ENCODE data around the gene KLK5.

DNA sequence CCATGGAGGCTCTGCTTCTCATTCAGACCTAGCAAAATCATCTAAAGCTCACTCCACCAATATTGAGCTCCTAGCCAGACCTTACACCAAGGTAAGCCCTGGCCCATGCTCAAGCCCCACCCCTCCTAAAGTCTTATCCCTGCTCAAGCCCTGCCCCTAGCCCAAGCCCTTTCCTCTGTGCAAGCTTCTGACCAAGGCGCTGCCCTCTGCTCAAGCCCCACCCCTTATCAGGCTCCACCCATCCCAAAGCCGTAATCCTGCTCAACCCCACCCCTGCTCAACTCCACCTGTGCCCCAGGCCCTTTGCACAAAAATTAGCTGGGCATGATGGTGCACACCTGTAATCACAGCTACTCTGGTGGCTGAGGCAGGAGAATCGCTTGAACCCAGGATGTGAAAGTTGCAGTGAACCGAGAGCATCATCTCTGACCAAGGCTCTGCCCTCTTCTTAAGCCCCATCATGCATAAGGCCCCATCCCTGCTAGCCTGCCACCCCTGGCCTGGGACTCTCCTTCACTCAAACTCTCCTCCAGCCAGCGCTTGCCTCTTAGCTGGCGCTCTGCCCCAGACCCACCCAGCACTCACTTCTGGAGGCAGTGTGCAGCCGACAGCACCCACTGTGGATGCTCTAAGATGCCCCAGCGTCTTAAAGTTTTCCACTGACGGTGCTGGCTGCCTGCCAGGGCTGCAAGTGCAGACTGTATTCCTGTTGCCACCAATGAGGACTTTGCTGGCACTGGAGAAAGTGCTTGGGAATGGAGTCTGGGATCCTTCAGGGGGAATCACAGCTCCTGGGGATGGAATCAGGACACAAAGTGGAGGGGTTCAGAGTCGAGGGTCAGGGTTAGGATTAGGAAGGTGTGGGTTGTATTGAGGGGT, 58.1 kb downstream of the KLK5 start:
- TF ChIP-seq, protein P1, sequence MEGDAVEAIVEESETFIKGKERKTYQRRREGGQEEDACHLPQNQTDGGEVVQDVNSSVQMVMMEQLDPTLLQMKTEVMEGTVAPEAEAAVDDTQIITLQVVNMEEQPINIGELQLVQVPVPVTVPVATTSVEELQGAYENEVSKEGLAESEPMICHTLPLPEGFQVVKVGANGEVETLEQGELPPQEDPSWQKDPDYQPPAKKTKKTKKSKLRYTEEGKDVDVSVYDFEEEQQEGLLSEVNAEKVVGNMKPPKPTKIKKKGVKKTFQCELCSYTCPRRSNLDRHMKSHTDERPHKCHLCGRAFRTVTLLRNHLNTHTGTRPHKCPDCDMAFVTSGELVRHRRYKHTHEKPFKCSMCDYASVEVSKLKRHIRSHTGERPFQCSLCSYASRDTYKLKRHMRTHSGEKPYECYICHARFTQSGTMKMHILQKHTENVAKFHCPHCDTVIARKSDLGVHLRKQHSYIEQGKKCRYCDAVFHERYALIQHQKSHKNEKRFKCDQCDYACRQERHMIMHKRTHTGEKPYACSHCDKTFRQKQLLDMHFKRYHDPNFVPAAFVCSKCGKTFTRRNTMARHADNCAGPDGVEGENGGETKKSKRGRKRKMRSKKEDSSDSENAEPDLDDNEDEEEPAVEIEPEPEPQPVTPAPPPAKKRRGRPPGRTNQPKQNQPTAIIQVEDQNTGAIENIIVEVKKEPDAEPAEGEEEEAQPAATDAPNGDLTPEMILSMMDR (IDR thresholded peaks at IDR 0.05), result no peak
- TF ChIP-seq EZH2 (IDR thresholded peaks at IDR 0.05; ENCODE audit: borderline replicate concordance, insufficient read depth, low read depth, low read length, poor library complexity, severe bottlenecking), result no peak
